ENCODE measurements around the gene FOXO6. TPM values are rescaled to one million over a fixed set of nuclear protein-coding genes. Genes with fewer than 3 reads are reported as not detected.

The FOXO6 gene
- polyA plus RNA-seq, 1 donor (not counting 4 experiments of a cell fraction or from before 2014, with no cell fraction given): not detected

- H3K4me2 ChIP-seq (ENCODE audit: control insufficient read depth, extremely low read depth, insufficient read depth, low read depth, low read length): no peak overlapping the region
- no peaks in the 10 kb centered on the region for H3K4me1 ChIP-seq (ENCODE audit: control insufficient read depth, extremely low read depth, insufficient read depth, low read length)
- no peaks in the 10 kb centered on the region for H3K36me3 ChIP-seq (ENCODE audit: control insufficient read depth in 2 of 2, extremely low read depth in 1 of 2, insufficient read depth in 2 of 2, low read length in 2 of 2)
- H3K27ac ChIP-seq (ENCODE audit: control insufficient read depth, insufficient read depth, low read length): no peak overlapping the region
- DNase-seq (ENCODE audit: low read depth, low spot score) (no peak), FAIRE-seq (no peak)
- dilution Hi-C loops (cut with MboI; ENCODE audit: extremely low pct_ligation_motif_present, low sequenced_read_pairs): no loop called here
- no peaks in the 10 kb centered on the region for H3K9me3 ChIP-seq (ENCODE audit: control insufficient read depth, low read depth, low read length)
- H3K9me1 ChIP-seq (ENCODE audit: control insufficient read depth, extremely low read depth, insufficient read depth, low read length): peaks cover 2% of the 10 kb centered on the region
- TF ChIP-seq, protein P1, sequence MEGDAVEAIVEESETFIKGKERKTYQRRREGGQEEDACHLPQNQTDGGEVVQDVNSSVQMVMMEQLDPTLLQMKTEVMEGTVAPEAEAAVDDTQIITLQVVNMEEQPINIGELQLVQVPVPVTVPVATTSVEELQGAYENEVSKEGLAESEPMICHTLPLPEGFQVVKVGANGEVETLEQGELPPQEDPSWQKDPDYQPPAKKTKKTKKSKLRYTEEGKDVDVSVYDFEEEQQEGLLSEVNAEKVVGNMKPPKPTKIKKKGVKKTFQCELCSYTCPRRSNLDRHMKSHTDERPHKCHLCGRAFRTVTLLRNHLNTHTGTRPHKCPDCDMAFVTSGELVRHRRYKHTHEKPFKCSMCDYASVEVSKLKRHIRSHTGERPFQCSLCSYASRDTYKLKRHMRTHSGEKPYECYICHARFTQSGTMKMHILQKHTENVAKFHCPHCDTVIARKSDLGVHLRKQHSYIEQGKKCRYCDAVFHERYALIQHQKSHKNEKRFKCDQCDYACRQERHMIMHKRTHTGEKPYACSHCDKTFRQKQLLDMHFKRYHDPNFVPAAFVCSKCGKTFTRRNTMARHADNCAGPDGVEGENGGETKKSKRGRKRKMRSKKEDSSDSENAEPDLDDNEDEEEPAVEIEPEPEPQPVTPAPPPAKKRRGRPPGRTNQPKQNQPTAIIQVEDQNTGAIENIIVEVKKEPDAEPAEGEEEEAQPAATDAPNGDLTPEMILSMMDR (optimal IDR thresholded peaks at IDR 0.05 in 1 of 3, IDR thresholded peaks at IDR 0.05 in 1 of 3, conservative IDR thresholded peaks at IDR 0.05 in 1 of 3; ENCODE audit: extremely low read depth in 1 of 3, insufficient read depth in 2 of 3, low read length in 3 of 3): no peak
- TF ChIP-seq EZH2 (IDR thresholded peaks at IDR 0.05; ENCODE audit: low read length): no peak
- peaks cover 47% of the 10 kb centered on the region for H3K27me3 ChIP-seq (ENCODE audit: control insufficient read depth, extremely low read depth, insufficient read depth, low read length)
- no peaks in the 10 kb centered on the region for H3K79me2 ChIP-seq (ENCODE audit: control insufficient read depth, insufficient read depth, low read length)
- no peaks in the 10 kb centered on the region for H4K20me1 ChIP-seq (ENCODE audit: control insufficient read depth, extremely low read depth, insufficient read depth, low read length)
- H3K4me3 ChIP-seq (ENCODE audit: control insufficient read depth in 2 of 3, extremely low read depth in 1 of 3, insufficient read depth in 2 of 3, low read depth in 1 of 3, low read length in 3 of 3): no peak overlapping the region
- H3K9ac ChIP-seq (ENCODE audit: control insufficient read depth, extremely low read depth, insufficient read depth, low read length): no peak overlapping the region
- no peak overlapping the region for H2AFZ ChIP-seq (ENCODE audit: control insufficient read depth, low read length)
Measured at GRCh38 chr1:41388510-41388909, 27.3 kb downstream of the FOXO6 start.

- dilution Hi-C loops (cut with MboI; ENCODE audit: extremely low pct_ligation_motif_present, low sequenced_read_pairs): no loop called here
- TF ChIP-seq, protein P1 (optimal IDR thresholded peaks at IDR 0.05 in 1 of 3, IDR thresholded peaks at IDR 0.05 in 1 of 3, conservative IDR thresholded peaks at IDR 0.05 in 1 of 3; ENCODE audit: extremely low read depth in 1 of 3, insufficient read depth in 2 of 3, low read length in 3 of 3): no peak
- TF ChIP-seq EZH2 (IDR thresholded peaks at IDR 0.05; ENCODE audit: low read length): no peak
- Histone ChIP-seq H3K27ac (ENCODE audit: control insufficient read depth, insufficient read depth, low read length) (no peak overlapping the region), H3K4me3 (ENCODE audit: control insufficient read depth in 2 of 3, extremely low read depth in 1 of 3, insufficient read depth in 2 of 3, low read depth in 1 of 3, low read length in 3 of 3) (no peak overlapping the region), H4K20me1 (ENCODE audit: control insufficient read depth, extremely low read depth, insufficient read depth, low read length) (no peaks in the 10 kb centered on the region), H3K9ac (ENCODE audit: control insufficient read depth, extremely low read depth, insufficient read depth, low read length) (no peak overlapping the region), H3K36me3 (ENCODE audit: control insufficient read depth in 2 of 2, extremely low read depth in 1 of 2, insufficient read depth in 2 of 2, low read length in 2 of 2) (no peaks in the 10 kb centered on the region), H2AFZ (ENCODE audit: control insufficient read depth, low read length) (no peak overlapping the region), H3K27me3 (ENCODE audit: control insufficient read depth, extremely low read depth, insufficient read depth, low read length) (peaks cover 46% of the 10 kb centered on the region), H3K79me2 (ENCODE audit: control insufficient read depth, insufficient read depth, low read length) (no peaks in the 10 kb centered on the region), H3K4me2 (ENCODE audit: control insufficient read depth, extremely low read depth, insufficient read depth, low read depth, low read length) (no peak overlapping the region), H3K9me3 (ENCODE audit: control insufficient read depth, low read depth, low read length) (no peaks in the 10 kb centered on the region), H3K9me1 (ENCODE audit: control insufficient read depth, extremely low read depth, insufficient read depth, low read length) (no peaks in the 10 kb centered on the region), H3K4me1 (ENCODE audit: control insufficient read depth, extremely low read depth, insufficient read depth, low read length) (no peaks in the 10 kb centered on the region)
- DNase-seq (ENCODE audit: low read depth, low spot score): no peak
- FAIRE-seq: no peak
Measured at GRCh38 chr1:41389009-41389408, 27.8 kb downstream of the FOXO6 start.
